H9 (cell line): ENCODE data around the gene SPINT2. TPM values are rescaled to one million over a fixed set of nuclear protein-coding genes. Genes with fewer than 3 reads are reported as not detected.

Experiments used
- DNase-seq: peaks from one replicate; pipeline ENCODE4 v3.0.0-alpha.2; 2017
- H2AFZ ChIP-seq: one replicate; pipeline ENCODE4 v1.6.1; 2013; ENCODE audit warnings: mild to moderate bottlenecking, low read length, control low read depth, moderate library complexity
- H2AK5ac ChIP-seq: 2 replicates; pipeline ENCODE4 v1.6.1; 2013; ENCODE audit warnings: low read length, control low read depth, mixed read lengths; ENCODE audit not compliant: insufficient read length
- H2BK120ac ChIP-seq: one replicate; pipeline ENCODE4 v1.6.1; 2013; ENCODE audit warnings: low read depth, mild to moderate bottlenecking, low read length, control low read depth, inconsistent platforms; ENCODE audit not compliant: poor library complexity, severe bottlenecking
- H2BK12ac ChIP-seq: 2 replicates; pipeline ENCODE4 v1.6.1; 2013; ENCODE audit warnings: low read length, control low read depth, mixed read lengths, low read depth; ENCODE audit not compliant: insufficient read length
- H2BK15ac ChIP-seq: 2 replicates; pipeline ENCODE4 v1.6.1; 2013; ENCODE audit warnings: low read depth, low read length, control low read depth
- H2BK20ac ChIP-seq: one replicate; pipeline ENCODE4 v1.6.1; 2013; ENCODE audit warnings: low read depth, mild to moderate bottlenecking, low read length, control low read depth, inconsistent platforms; ENCODE audit not compliant: poor library complexity, severe bottlenecking
- H2BK5ac ChIP-seq: 2 replicates; pipeline ENCODE4 v1.6.1; 2013; ENCODE audit warnings: low read length, control low read depth, mixed read lengths; ENCODE audit not compliant: insufficient read length
- H3K14ac ChIP-seq: 2 replicates; pipeline ENCODE4 v1.6.1; 2013; ENCODE audit warnings: low read length, control low read depth; ENCODE audit not compliant: insufficient read depth
- H3K18ac ChIP-seq: 2 replicates; pipeline ENCODE4 v1.6.1; 2013; ENCODE audit warnings: low read depth, mild to moderate bottlenecking, mixed read lengths, low read length, control low read depth; ENCODE audit not compliant: insufficient read length
- H3K23ac ChIP-seq: 2 replicates; pipeline ENCODE4 v1.6.1; 2013; ENCODE audit warnings: low read length, control low read depth, mixed read lengths, low read depth; ENCODE audit not compliant: insufficient read length
- H3K23me2 ChIP-seq: 2 replicates; pipeline ENCODE4 v1.6.1; 2013; ENCODE audit warnings: low read depth, mild to moderate bottlenecking, mixed read lengths, low read length, control low read depth; ENCODE audit not compliant: insufficient read length, poor library complexity, severe bottlenecking
- H3K27ac ChIP-seq: 2 replicates; pipeline ENCODE4 v1.5.1; 2013; ENCODE audit warnings: low read length, control low read depth, mixed read lengths, low read depth; ENCODE audit not compliant: insufficient read length
- H3K27me3 ChIP-seq: 2 replicates; pipeline ENCODE4 v1.6.1; 2013; ENCODE audit warnings: low read length, control low read depth, inconsistent platforms; ENCODE audit not compliant: insufficient read depth
- H3K4ac ChIP-seq: 2 replicates; pipeline ENCODE4 v1.6.1; 2013; ENCODE audit warnings: low read depth, mild to moderate bottlenecking, control low read depth, inconsistent platforms, low read length, moderate library complexity
- H3K4me1 ChIP-seq: 2 replicates; pipeline ENCODE4 v1.6.1; 2013; ENCODE audit warnings: low read length, control low read depth, inconsistent platforms; ENCODE audit not compliant: insufficient read depth
- H3K4me2 ChIP-seq: 2 replicates; pipeline ENCODE4 v1.6.1; 2013; ENCODE audit warnings: low read length, control low read depth, mixed read lengths; ENCODE audit not compliant: insufficient read length, insufficient read depth
- H3K56ac ChIP-seq: 2 replicates; pipeline ENCODE4 v1.6.1; 2013; ENCODE audit warnings: low read depth, mild to moderate bottlenecking, mixed read lengths, low read length, control low read depth; ENCODE audit not compliant: insufficient read length
- H3K79me1 ChIP-seq: 2 replicates; pipeline ENCODE4 v1.6.1; 2013; ENCODE audit warnings: low read depth, mild to moderate bottlenecking, moderate library complexity, low read length, control low read depth, inconsistent platforms; ENCODE audit not compliant: insufficient read depth, poor library complexity, severe bottlenecking
- H3K79me2 ChIP-seq: 2 replicates; pipeline ENCODE4 v1.6.1; 2013; ENCODE audit warnings: low read length, control low read depth, inconsistent platforms; ENCODE audit not compliant: insufficient read depth
- H3K9ac ChIP-seq: 2 replicates; pipeline ENCODE4 v1.6.1; 2013; ENCODE audit warnings: low read length, control low read depth, mixed read lengths; ENCODE audit not compliant: insufficient read length; ENCODE audit errors: extremely low read depth
- H3K9me3 ChIP-seq: one replicate; pipeline ENCODE4 v1.6.1; 2013; ENCODE audit warnings: low read depth, low read length, inconsistent platforms; ENCODE audit not compliant: control insufficient read depth
- H3T11ph ChIP-seq: one replicate; pipeline ENCODE4 v1.6.1; 2013; ENCODE audit warnings: mild to moderate bottlenecking, low read length, control low read depth, inconsistent platforms
- H4K20me1 ChIP-seq: one replicate; pipeline ENCODE4 v1.6.1; 2013; ENCODE audit not compliant: control insufficient read depth, insufficient read length, insufficient read depth
- H4K5ac ChIP-seq: 2 replicates; pipeline ENCODE4 v1.6.1; 2013; ENCODE audit warnings: low read depth, mild to moderate bottlenecking, mixed read lengths, low read length, control low read depth; ENCODE audit not compliant: insufficient read length
- H4K8ac ChIP-seq: replicated peaks from 2 replicates; pipeline ENCODE4 v1.6.1; 2013; ENCODE audit warnings: low read length, control low read depth, mixed read lengths, low read depth; ENCODE audit not compliant: insufficient read length
- H4K91ac ChIP-seq: 2 replicates; pipeline ENCODE4 v1.6.1; 2013; ENCODE audit warnings: low read depth, mild to moderate bottlenecking, moderate library complexity, mixed read lengths, low read length, control low read depth; ENCODE audit not compliant: insufficient read length
- H3K27ac Mint-ChIP-seq, 3 experiments: 2 replicates in 2 of 3; 3 replicates in 1 of 3; pipeline ENCODE4 v1.8.0; 2020 to 2021; ENCODE audit warnings: mixed read lengths in 3 of 3, mild to moderate bottlenecking in 1 of 3, moderate library complexity in 1 of 3
- H3K27me3 Mint-ChIP-seq: 2 replicates; pipeline ENCODE4 v1.8.0; 2021; ENCODE audit warnings: low read depth, mild to moderate bottlenecking, moderate library complexity, mixed read lengths
- H3K36me3 Mint-ChIP-seq, 3 experiments: 2 replicates in 2 of 3; 3 replicates in 1 of 3; pipeline ENCODE4 v1.8.0; 2020 to 2021; ENCODE audit warnings: low read depth in 3 of 3, mixed read lengths in 3 of 3; ENCODE audit not compliant: insufficient read depth in 1 of 3
- H3K4me1 Mint-ChIP-seq, 2 experiments: 2 replicates each; pipeline ENCODE4 v1.8.0; 2020; ENCODE audit warnings: mixed read lengths in 2 of 2
- H3K4me3 Mint-ChIP-seq, 2 experiments: 2 replicates in 1 of 2; 3 replicates in 1 of 2; pipeline ENCODE4 v1.8.0; 2020 to 2021; ENCODE audit warnings: mild to moderate bottlenecking in 2 of 2, mixed read lengths in 2 of 2, moderate library complexity in 1 of 2
- H3K9me3 Mint-ChIP-seq, 2 experiments: 2 replicates in 1 of 2; 3 replicates in 1 of 2; pipeline ENCODE4 v1.8.0; 2020; ENCODE audit warnings: mild to moderate bottlenecking in 2 of 2, mixed read lengths in 2 of 2, moderate library complexity in 1 of 2
- CTCF ChIP-seq: fragments of 200-600 bp; sonication (generic); conservative IDR thresholded peaks from 3 replicates; pipeline ENCODE4 v1.8.0; 2021; ENCODE audit warnings: antibody characterized with exemption, mild to moderate bottlenecking
- WGBS: extraction: QIAGEN DNeasy Blood & Tissue Kit; methylation state at CpG from one replicate; pipeline ENCODE4 v1.1.7; 2013; ENCODE audit warnings: missing lambda C conversion rate, low lambda C conversion rate, mixed read lengths; ENCODE audit not compliant: insufficient read length; ENCODE audit errors: extremely low coverage; 5-methylcytosine and 5-hydroxymethylcytosine counted together
- total RNA-seq: library from RNA; stranded (reverse); gene quantifications from 2 replicates; pipeline ENCODE4 v1.2.1, GENCODE V29; 2021

The SPINT2 gene
- total RNA-seq, 1 experiment from 2014 or later, result 283 TPM

GRCh38 chr19:38239816-38240215 lies 24.6 kb upstream of the SPINT2 start:
- no peaks in the 10 kb centered on the region for H3K4me1 ChIP-seq
- H3K23me2 ChIP-seq, result peaks cover 5% of the 10 kb centered on the region
- no peak overlapping the region for H3K18ac ChIP-seq
- H3K9ac ChIP-seq, result no peak overlapping the region
- Mint-ChIP-seq H3K4me1 (peaks cover 11 to 15% of the 10 kb centered on the region in 2 experiments), H3K27me3 (peaks cover 40% of the 10 kb centered on the region), H3K9me3 (no peaks in the 10 kb centered on the region; a peak in 1 of 5 replicates), H3K27ac (no peak overlapping the region; a peak in 1 of 7 replicates), H3K4me3 (no peak overlapping the region), H3K36me3 (no peaks in the 10 kb centered on the region)
- H3K56ac ChIP-seq, result no peak overlapping the region
- no peak for DNase-seq
- no peak overlapping the region for H2AK5ac ChIP-seq
- no peak overlapping the region for H3K23ac ChIP-seq
- no peak overlapping the region for H3K27ac ChIP-seq
- H4K91ac ChIP-seq, result no peak overlapping the region
- no peak overlapping the region for H2BK5ac ChIP-seq
- H3K27me3 ChIP-seq, result no peaks in the 10 kb centered on the region
- no peak overlapping the region for H4K5ac ChIP-seq
- no peak overlapping the region for H3K14ac ChIP-seq
- H2BK12ac ChIP-seq, result no peak overlapping the region
- no peak overlapping the region for H2BK120ac ChIP-seq
- no peak overlapping the region for H3T11ph ChIP-seq
- no peak overlapping the region for H3K4ac ChIP-seq
- no peak for TF ChIP-seq CTCF
- no peaks in the 10 kb centered on the region for H3K79me2 ChIP-seq
- no peak overlapping the region for H4K8ac ChIP-seq
- H3K79me1 ChIP-seq, result no peaks in the 10 kb centered on the region
- no peak overlapping the region for H2AFZ ChIP-seq
- no peaks in the 10 kb centered on the region for H4K20me1 ChIP-seq
- H3K9me3 ChIP-seq, result no peaks in the 10 kb centered on the region
- WGBS, result 100% methylated on average over 1 of the region's 8 CpGs
- no peak overlapping the region for H2BK15ac ChIP-seq
- H3K4me2 ChIP-seq, result no peak overlapping the region
- no peak overlapping the region for H2BK20ac ChIP-seq
